Colonic mucosa (tissue), 4 donors: ENCODE data around the gene CTDNEP1. TPM values are rescaled to one million over a fixed set of nuclear protein-coding genes. Genes with fewer than 3 reads are reported as not detected.

Experiments
- DNase-seq: peaks from one replicate; pipeline ENCODE4 v3.0.0-alpha.2; 2020
- H3K27ac ChIP-seq: fragments of 200-600 bp; one replicate; pipeline ENCODE4 v1.8.0; 2021
- H3K27me3 ChIP-seq: fragments of 200-600 bp; one replicate; pipeline ENCODE4 v1.8.0; 2021
- H3K36me3 ChIP-seq: fragments of 200-600 bp; one replicate; pipeline ENCODE4 v1.8.0; 2021
- H3K4me1 ChIP-seq: fragments of 200-600 bp; one replicate; pipeline ENCODE4 v1.8.0; 2021; ENCODE audit warnings: mild to moderate bottlenecking
- H3K4me3 ChIP-seq: fragments of 200-600 bp; one replicate; pipeline ENCODE4 v1.8.0; 2021
- H3K9ac ChIP-seq, 2 donors: one replicate each; pipeline ENCODE4 v1.7.0; 2013; ENCODE audit warnings: control low read depth in 2 of 2, low read depth in 2 of 2, low read length in 2 of 2
- H3K9me3 ChIP-seq: fragments of 200-600 bp; one replicate; pipeline ENCODE4 v1.8.0; 2021
- intact Hi-C: fragments of 100-400 bp; cut with DNase I; formaldehyde crosslinking; loops from one replicate; pipeline ENCODE4 v1.14.1; 2022
- total RNA-seq, 2 donors: library from RNA; stranded (reverse); fragmentation: NEBNext Ultra II Directional in 1 of 2; extraction: Animal tissue kit (Norgen Biotek cat#: 25700) in 1 of 2; gene quantifications; one replicate each; pipeline ENCODE4 v1.2.1, GENCODE V29; 2021
- TF ChIP-seq, protein P1 (sequence below): fragments of 200-600 bp; IDR thresholded peaks from one replicate; pipeline ENCODE4 v1.8.0; 2022; ENCODE audit warnings: antibody characterized with exemption, mild to moderate bottlenecking
- donor health status: healthy.
- donor health status: DM: no; HTN: no; CAD: no.
- donor health status: DM: no; HTN: no; CAD: no.

CTDNEP1 gene
- total RNA-seq, 2 donors from 2014 or later, result 124 to 145 TPM

DNA sequence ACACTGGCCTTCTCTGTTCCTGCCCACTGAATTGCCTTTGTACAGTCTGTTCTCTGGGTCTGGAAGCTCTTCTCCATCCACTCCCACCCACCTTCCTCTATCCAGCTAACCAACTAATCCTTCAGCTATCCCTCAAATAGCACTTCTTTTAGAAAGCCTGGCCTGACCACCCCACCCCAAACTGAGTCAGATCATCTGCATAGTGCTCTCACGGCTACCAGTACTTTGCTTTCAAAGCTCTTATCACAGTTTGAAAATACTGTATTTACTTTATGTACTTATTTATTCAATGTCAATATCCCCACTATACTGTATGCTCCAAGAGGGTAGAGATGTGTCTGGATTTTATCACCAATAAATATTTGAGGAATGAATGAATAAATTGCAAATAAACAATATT is 15.2 kb upstream of the CTDNEP1 start:
- no peak for DNase-seq
- TF ChIP-seq, protein P1, sequence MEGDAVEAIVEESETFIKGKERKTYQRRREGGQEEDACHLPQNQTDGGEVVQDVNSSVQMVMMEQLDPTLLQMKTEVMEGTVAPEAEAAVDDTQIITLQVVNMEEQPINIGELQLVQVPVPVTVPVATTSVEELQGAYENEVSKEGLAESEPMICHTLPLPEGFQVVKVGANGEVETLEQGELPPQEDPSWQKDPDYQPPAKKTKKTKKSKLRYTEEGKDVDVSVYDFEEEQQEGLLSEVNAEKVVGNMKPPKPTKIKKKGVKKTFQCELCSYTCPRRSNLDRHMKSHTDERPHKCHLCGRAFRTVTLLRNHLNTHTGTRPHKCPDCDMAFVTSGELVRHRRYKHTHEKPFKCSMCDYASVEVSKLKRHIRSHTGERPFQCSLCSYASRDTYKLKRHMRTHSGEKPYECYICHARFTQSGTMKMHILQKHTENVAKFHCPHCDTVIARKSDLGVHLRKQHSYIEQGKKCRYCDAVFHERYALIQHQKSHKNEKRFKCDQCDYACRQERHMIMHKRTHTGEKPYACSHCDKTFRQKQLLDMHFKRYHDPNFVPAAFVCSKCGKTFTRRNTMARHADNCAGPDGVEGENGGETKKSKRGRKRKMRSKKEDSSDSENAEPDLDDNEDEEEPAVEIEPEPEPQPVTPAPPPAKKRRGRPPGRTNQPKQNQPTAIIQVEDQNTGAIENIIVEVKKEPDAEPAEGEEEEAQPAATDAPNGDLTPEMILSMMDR, result no peak
- Histone ChIP-seq H3K4me3 (no peak overlapping the region), H3K4me1 (no peaks in the 10 kb centered on the region), H3K27me3 (no peaks in the 10 kb centered on the region), H3K36me3 (no peaks in the 10 kb centered on the region), H3K9ac (no peak overlapping the region), H3K9me3 (no peaks in the 10 kb centered on the region), H3K27ac (peak overlapping the region; percentile 8)
- intact Hi-C loops, result no loop called here

DNA sequence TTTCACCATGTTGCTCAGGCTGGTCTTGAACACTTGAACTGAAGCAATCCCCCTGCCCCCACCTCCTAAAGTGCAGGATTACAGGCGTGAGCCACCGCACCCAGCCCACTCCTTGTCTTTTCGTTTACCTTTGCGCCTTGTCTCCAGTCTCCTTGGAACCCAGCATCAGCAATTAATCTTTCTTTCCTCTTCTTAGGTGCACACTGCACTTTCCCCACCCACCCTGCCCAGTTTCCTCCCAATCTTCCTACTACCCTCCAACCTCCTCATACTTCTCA is 12.2 kb upstream of the CTDNEP1 start:
- H3K4me1 ChIP-seq, result no peaks in the 10 kb centered on the region
- peak overlapping the region; percentile 93 for H3K27ac ChIP-seq
- no peaks in the 10 kb centered on the region for H3K27me3 ChIP-seq
- intact Hi-C loops, result loop anchor here (5.0 kb wide), 1 partner anchor 34 kb away; no protein-coding TSS in a partner anchor
- no peaks in the 10 kb centered on the region for H3K9me3 ChIP-seq
- DNase-seq, result peak; percentile 76
- H3K9ac ChIP-seq, result peak overlapping the region in 1 of 2 donors; percentile 96
- TF ChIP-seq, protein P1, result no peak
- no peaks in the 10 kb centered on the region for H3K36me3 ChIP-seq
- peak overlapping the region; percentile 77 for H3K4me3 ChIP-seq

DNA sequence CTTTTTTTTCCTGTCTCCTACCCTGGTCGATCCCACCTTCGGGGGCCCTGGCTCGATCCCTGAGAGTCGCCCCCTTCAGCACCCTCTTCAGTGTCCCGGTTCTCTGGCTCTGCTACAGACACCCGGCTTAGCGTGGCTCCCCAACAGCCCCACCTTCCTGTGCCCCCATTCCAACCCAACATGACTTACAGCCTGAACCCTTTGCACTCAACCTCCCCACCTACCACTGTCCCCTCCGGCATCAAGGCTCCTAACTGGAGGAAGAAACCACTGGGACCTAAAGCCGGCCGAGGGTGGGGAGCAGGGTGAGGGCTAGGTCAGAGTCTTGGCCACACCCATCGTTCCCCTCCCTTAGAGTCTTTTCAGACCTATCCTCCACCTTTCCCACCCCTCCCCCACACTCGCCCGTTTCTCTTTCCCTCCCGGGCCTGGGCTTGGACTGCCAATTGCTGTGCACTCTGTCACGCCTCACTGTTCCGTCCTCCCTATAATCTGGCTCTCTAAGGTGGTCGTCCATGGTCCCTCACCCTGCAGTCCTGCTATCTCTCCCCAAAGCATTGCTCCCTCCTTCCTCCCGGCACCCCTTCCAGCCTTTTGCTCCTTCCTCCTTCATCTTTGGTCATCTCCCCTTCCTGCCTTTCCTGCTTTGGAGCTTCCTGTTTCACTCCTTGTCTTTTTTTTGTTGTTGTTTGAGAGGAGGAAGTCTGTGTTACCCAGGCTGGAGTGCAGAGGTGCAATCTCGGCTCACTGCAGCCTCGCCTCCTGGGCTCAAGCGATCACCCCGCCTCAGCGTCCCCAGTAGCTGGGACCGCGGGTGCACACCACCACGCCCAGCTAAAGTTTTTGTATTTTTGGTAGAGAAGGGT is 11.6 kb upstream of the CTDNEP1 start:
- no peaks in the 10 kb centered on the region for H3K4me1 ChIP-seq
- TF ChIP-seq, protein P1, result no peak
- peak overlapping the region; percentile 77 for H3K4me3 ChIP-seq
- H3K27me3 ChIP-seq, result no peaks in the 10 kb centered on the region
- intact Hi-C loops, result loop anchor here (5.0 kb wide), 1 partner anchor 34 kb away; no protein-coding TSS in a partner anchor
- H3K9me3 ChIP-seq, result no peaks in the 10 kb centered on the region
- peak overlapping the region; percentile 93 for H3K27ac ChIP-seq
- no peaks in the 10 kb centered on the region for H3K36me3 ChIP-seq
- peak overlapping the region; percentile 87 to 96 for H3K9ac ChIP-seq
- peak; percentile 98 for DNase-seq

DNA sequence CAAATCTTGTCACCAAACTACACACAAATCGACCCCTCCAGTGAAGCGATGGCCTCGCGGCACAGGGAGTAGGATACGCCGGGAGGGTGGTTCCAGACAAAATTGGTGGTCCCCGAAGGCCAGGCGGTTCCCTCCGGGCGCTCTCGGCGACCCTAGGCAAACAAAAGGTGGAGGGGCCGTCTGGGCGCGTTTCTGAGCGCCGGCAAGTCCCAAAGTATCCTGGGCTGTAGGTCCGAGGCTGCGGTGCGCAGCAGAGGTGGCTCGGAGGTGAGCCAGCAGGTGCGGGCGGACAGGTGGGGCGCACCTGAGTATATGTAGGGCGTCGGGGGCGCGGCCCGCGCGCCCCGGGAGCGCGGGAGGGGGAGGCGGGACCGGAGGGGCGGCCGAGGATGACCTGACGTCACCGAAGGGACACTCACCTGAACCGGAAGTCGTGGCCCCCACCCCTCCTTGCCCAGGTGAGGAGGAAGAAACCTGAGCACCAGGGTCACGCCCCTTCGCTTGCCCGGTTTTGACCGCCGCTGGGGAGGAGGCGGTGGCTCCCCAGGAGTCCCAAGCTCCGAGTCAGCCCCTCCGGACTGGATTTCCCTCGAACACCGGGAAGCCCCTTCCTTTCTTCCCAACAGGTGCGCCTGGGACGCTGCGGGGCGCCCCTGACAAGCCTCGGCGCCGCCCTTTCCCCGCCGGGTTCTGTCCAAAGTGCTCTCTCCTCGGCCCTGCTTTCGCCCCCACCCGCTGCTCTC is 10.8 kb upstream of the CTDNEP1 start, which contains the start of gene CLDN7:
CLDN7 (minus strand) TSS at position 287 of the 743 bp plus-strand sequence. CDS start 435 bp downstream, outside the sequence.
- Histone ChIP-seq H3K9ac (peak within 1 kb of the TSS; percentile 87 to 96), H3K36me3 (no peaks in the 10 kb centered on the region), H3K27me3 (no peaks in the 10 kb centered on the region), H3K4me1 (no peaks in the 10 kb centered on the region), H3K27ac (peak within 1 kb of the TSS; percentile 93), H3K4me3 (peak within 1 kb of the TSS; percentile 77), H3K9me3 (no peaks in the 10 kb centered on the region)
- peak; percentile 96 for DNase-seq
- TF ChIP-seq, protein P1, result no peak
- intact Hi-C loops, result loop anchor here (5.0 kb wide), 1 partner anchor 35 kb away; no protein-coding TSS in a partner anchor

DNA sequence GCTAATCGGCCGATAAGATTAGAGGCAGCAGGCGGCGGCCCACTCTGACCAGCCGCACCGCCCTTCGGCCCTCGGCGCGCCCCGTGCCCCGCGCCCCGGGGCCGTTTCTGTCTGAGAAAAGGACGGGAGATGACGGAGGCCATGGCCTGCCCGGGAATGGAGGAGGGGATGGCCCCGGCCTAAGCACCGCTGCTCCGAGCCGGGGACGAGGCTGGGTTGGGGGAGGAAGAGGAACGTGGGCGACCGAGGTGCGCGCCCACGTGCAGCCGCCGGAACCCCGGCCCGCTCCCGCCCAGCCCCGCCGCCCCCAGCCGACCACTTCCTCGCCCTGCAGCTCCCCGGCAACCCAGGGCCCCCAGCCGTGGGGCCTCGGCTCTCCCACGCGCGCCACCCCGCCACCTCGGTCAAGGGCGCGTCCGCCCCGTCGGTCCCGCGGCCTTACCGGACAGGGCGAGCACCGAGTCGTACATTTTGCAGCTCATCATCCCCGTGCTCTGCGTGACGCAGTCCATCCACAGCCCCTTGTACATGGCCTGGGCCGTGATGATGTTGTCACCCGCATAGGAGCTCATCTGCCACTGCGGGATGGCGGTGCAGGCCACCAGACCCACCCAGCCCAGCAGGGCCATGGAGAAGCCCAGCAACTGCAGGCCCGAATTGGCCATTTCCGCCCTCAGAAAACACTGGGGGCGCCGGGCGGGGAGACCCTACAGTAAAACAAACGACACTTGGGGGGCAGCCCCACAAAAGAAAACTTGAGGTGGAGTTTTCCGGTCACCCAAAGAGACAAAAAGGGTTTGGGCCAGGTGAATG is 10.1 kb upstream of the CTDNEP1 start:
- H3K4me3 ChIP-seq, result peak overlapping the region; percentile 77
- H3K36me3 ChIP-seq, result no peaks in the 10 kb centered on the region
- DNase-seq, result no peak
- H3K27ac ChIP-seq, result peak overlapping the region; percentile 93
- TF ChIP-seq, protein P1, result no peak
- H3K27me3 ChIP-seq, result no peaks in the 10 kb centered on the region
- no peaks in the 10 kb centered on the region for H3K9me3 ChIP-seq
- intact Hi-C loops, result loop anchor here (5.0 kb wide), 1 partner anchor 36 kb away; no protein-coding TSS in a partner anchor
- H3K4me1 ChIP-seq, result no peaks in the 10 kb centered on the region
- peak overlapping the region; percentile 80 to 96 for H3K9ac ChIP-seq
